Astrocyte (in vitro differentiated cells and primary cell): ENCODE results near the gene WASF2. TPM values are rescaled to one million over a fixed set of nuclear protein-coding genes. Genes with fewer than 3 reads are reported as not detected.

ENCODE experiments used
- DNase-seq: peaks from one replicate; pipeline ENCODE4 v3.0.0-alpha.2; 2010; ENCODE audit warnings: low read depth
- FAIRE-seq: peaks from 2 replicates; lab custom pipeline; 2011; peaks lifted over from hg19 to GRCh38; lab: Jason Lieb, UNC
- H2AFZ ChIP-seq: 2 replicates; pipeline ENCODE4 v1.6.0; 2012; ENCODE audit warnings: low read depth, low read length, inconsistent platforms
- H3K27ac ChIP-seq: 2 replicates; pipeline ENCODE4 v1.5.1; 2011; ENCODE audit warnings: low read depth, low read length, inconsistent platforms
- H3K27me3 ChIP-seq: 2 replicates; pipeline ENCODE4 v1.6.0; 2011; ENCODE audit warnings: low read length, inconsistent platforms; ENCODE audit not compliant: insufficient read depth
- H3K36me3 ChIP-seq: 2 replicates; pipeline ENCODE4 v1.5.1; 2011; ENCODE audit warnings: low read length, inconsistent platforms; ENCODE audit not compliant: insufficient read depth
- H3K4me1 ChIP-seq: 2 replicates; pipeline ENCODE4 v1.5.1; 2011; ENCODE audit warnings: low read length, inconsistent platforms; ENCODE audit not compliant: insufficient read depth
- H3K4me2 ChIP-seq: 2 replicates; pipeline ENCODE4 v1.6.0; 2012; ENCODE audit warnings: low read length, inconsistent platforms
- H3K4me3 ChIP-seq: 2 replicates; pipeline ENCODE4 v1.5.1; 2011; ENCODE audit warnings: low read depth, mild to moderate bottlenecking, low read length, inconsistent platforms; ENCODE audit not compliant: insufficient read depth
- H3K79me2 ChIP-seq: 2 replicates; pipeline ENCODE4 v1.6.0; 2012; ENCODE audit warnings: mild to moderate bottlenecking, low read length, inconsistent platforms; ENCODE audit not compliant: insufficient read depth
- H3K9ac ChIP-seq: 2 replicates; pipeline ENCODE4 v1.6.0; 2012; ENCODE audit warnings: mild to moderate bottlenecking, low read length, inconsistent platforms
- H3K9me3 ChIP-seq: 2 replicates; pipeline ENCODE4 v1.5.1; 2012; ENCODE audit warnings: low read depth, mild to moderate bottlenecking, low read length, inconsistent platforms; ENCODE audit not compliant: insufficient read depth
- H4K20me1 ChIP-seq: 2 replicates; pipeline ENCODE4 v1.6.0; 2012; ENCODE audit warnings: low read length, inconsistent platforms; ENCODE audit not compliant: insufficient read depth
- H3K27ac Mint-ChIP-seq: one replicate; pipeline ENCODE4 v1.8.0; 2021; ENCODE audit warnings: mild to moderate bottlenecking, mixed read lengths; ENCODE audit not compliant: unreplicated experiment
- H3K27me3 Mint-ChIP-seq: one replicate; pipeline ENCODE4 v1.8.0; 2021; ENCODE audit warnings: low read depth, mixed read lengths; ENCODE audit not compliant: unreplicated experiment
- H3K36me3 Mint-ChIP-seq: one replicate; pipeline ENCODE4 v1.8.0; 2021; ENCODE audit warnings: low read depth, mixed read lengths; ENCODE audit not compliant: unreplicated experiment
- H3K4me1 Mint-ChIP-seq: one replicate; pipeline ENCODE4 v1.8.0; 2021; ENCODE audit warnings: low read depth, mixed read lengths; ENCODE audit not compliant: unreplicated experiment
- H3K4me3 Mint-ChIP-seq: one replicate; pipeline ENCODE4 v1.8.0; 2021; ENCODE audit warnings: mild to moderate bottlenecking, moderate library complexity, mixed read lengths; ENCODE audit not compliant: unreplicated experiment
- H3K9me3 Mint-ChIP-seq: one replicate; pipeline ENCODE4 v1.8.0; 2021; ENCODE audit warnings: mild to moderate bottlenecking, mixed read lengths; ENCODE audit not compliant: unreplicated experiment
- CTCF ChIP-seq: IDR thresholded peaks from 2 replicates; pipeline ENCODE4 v1.5.1; 2011; ENCODE audit warnings: low read depth, mild to moderate bottlenecking, inconsistent platforms, low read length, moderate library complexity; ENCODE audit not compliant: insufficient read depth
- EZH2 ChIP-seq: IDR thresholded peaks from 2 replicates; pipeline ENCODE4 v1.6.1; 2012; ENCODE audit warnings: mild to moderate bottlenecking, low read length, inconsistent platforms; ENCODE audit not compliant: insufficient read depth
- total RNA-seq: library from RNA; stranded (reverse); gene quantifications from 2 replicates; pipeline ENCODE4 v1.2.1, GENCODE V29; 2021

Gene WASF2
- total RNA-seq, 1 donor from 2014 or later, result 86.9 TPM

- Histone ChIP-seq H3K27ac (no peak overlapping the region), H3K4me2 (peak overlapping the region; percentile 68), H3K79me2 (no peaks in the 10 kb centered on the region), H3K36me3 (no peaks in the 10 kb centered on the region), H4K20me1 (no peaks in the 10 kb centered on the region), H3K9ac (no peak overlapping the region), H3K4me1 (peaks cover 16% of the 10 kb centered on the region), H3K27me3 (no peaks in the 10 kb centered on the region), H3K9me3 (no peaks in the 10 kb centered on the region), H3K4me3 (no peak overlapping the region), H2AFZ (peak overlapping the region; percentile 65)
- Mint-ChIP-seq H3K4me3 (no peak overlapping the region), H3K4me1 (peaks cover 72% of the 10 kb centered on the region), H3K27ac (no peak overlapping the region), H3K27me3 (no peaks in the 10 kb centered on the region), H3K9me3 (peaks cover 2% of the 10 kb centered on the region), H3K36me3 (peaks cover 2% of the 10 kb centered on the region)
- TF ChIP-seq CTCF (peak; percentile 13), EZH2 (no peak)
- DNase-seq, result no peak
- FAIRE-seq, result no peak
Measured at GRCh38 chr1:27522432-27523336, 32.7 kb upstream of the WASF2 start.

DNA sequence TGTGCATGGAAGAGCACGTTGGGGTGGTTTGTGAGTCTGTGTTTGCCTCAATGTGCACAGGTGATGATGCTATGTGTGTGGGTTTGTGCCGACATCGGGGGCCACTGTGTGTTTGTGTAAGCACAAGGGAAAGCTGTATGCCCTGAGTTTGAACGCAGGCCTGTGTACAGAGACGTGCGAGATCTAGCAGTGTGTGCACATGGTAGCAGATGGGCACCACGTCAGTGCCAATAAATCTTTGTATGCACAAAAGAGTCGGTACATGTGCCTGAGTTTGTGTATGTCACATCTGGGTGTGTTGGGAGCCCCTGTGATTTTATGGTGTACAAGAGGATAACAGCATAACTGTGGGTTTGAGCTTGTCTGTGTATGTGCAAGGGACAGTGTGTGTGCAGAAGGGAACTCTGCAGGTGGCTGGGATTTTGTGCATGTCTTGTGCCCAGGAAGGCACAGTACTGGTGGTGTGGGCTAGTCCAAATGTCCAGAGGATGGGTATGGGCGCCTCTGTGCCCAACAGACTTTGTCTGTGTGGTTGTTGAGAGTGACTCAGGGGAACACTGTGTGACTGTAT is 32.0 kb upstream of the WASF2 start:
- H3K4me1 Mint-ChIP-seq, result peaks cover 72% of the 10 kb centered on the region
- Histone ChIP-seq H3K9me3 (no peaks in the 10 kb centered on the region), H3K27me3 (no peaks in the 10 kb centered on the region), H3K79me2 (no peaks in the 10 kb centered on the region), H3K4me3 (no peak overlapping the region), H3K4me2 (peak overlapping the region; percentile 68), H3K9ac (no peak overlapping the region), H2AFZ (peak overlapping the region; percentile 65), H3K4me1 (peaks cover 16% of the 10 kb centered on the region), H3K27ac (no peak overlapping the region), H3K36me3 (no peaks in the 10 kb centered on the region), H4K20me1 (no peaks in the 10 kb centered on the region)
- H3K27me3 Mint-ChIP-seq, result no peaks in the 10 kb centered on the region
- no peak overlapping the region for H3K4me3 Mint-ChIP-seq
- H3K36me3 Mint-ChIP-seq, result peaks cover 2% of the 10 kb centered on the region
- peaks cover 2% of the 10 kb centered on the region for H3K9me3 Mint-ChIP-seq
- FAIRE-seq, result no peak
- DNase-seq, result no peak
- TF ChIP-seq EZH2, result no peak
- TF ChIP-seq CTCF, result no peak
- no peak overlapping the region for H3K27ac Mint-ChIP-seq

- Mint-ChIP-seq H3K27me3 (no peaks in the 10 kb centered on the region), H3K9me3 (peaks cover 2% of the 10 kb centered on the region)
- peaks cover 16% of the 10 kb centered on the region for H3K4me1 ChIP-seq
Measured at GRCh38 chr1:27521336-27521831, 31.4 kb upstream of the WASF2 start.

More at GRCh38 chr1:27521336-27521831, 31.4 kb upstream of the WASF2 start:
- no peak overlapping the region for H3K27ac ChIP-seq
- H3K9me3 ChIP-seq, result no peaks in the 10 kb centered on the region
- no peak overlapping the region for H3K4me3 ChIP-seq
- TF ChIP-seq CTCF (no peak), EZH2 (no peak)
- Mint-ChIP-seq H3K4me3 (no peak overlapping the region), H3K4me1 (peaks cover 67% of the 10 kb centered on the region), H3K27ac (no peak overlapping the region), H3K36me3 (peaks cover under 1% of the 10 kb centered on the region)
- FAIRE-seq (no peak), DNase-seq (no peak)
- H3K79me2 ChIP-seq, result no peaks in the 10 kb centered on the region
- H2AFZ ChIP-seq, result peak overlapping the region; percentile 65
- no peaks in the 10 kb centered on the region for H3K27me3 ChIP-seq
- no peaks in the 10 kb centered on the region for H3K36me3 ChIP-seq
- H3K4me2 ChIP-seq, result peak overlapping the region; percentile 6
- no peak overlapping the region for H3K9ac ChIP-seq
- no peaks in the 10 kb centered on the region for H4K20me1 ChIP-seq
